Mesendoderm (in vitro differentiated cells): ENCODE results near the gene OR4M1. TPM values are rescaled to one million over a fixed set of nuclear protein-coding genes. Genes with fewer than 3 reads are reported as not detected.
"Not testable (repeated sequence)": the region's sequence is repeated elsewhere in the genome, so short reads cannot be mapped to it uniquely, and the experiment has no call there.

Source experiments
- DNase-seq: peaks from one replicate; pipeline ENCODE4 v3.0.0; 2013
- H2AK5ac ChIP-seq: 2 replicates; pipeline ENCODE4 v1.6.1; 2013; ENCODE audit warnings: low read length, inconsistent platforms
- H2BK120ac ChIP-seq: 2 replicates; pipeline ENCODE4 v1.6.1; 2013; ENCODE audit warnings: low read depth, mild to moderate bottlenecking, low read length, moderate library complexity, mixed read lengths
- H2BK15ac ChIP-seq: replicated peaks from 2 replicates; pipeline ENCODE4 v1.6.1; 2013; ENCODE audit warnings: low read depth, mild to moderate bottlenecking, moderate library complexity
- H2BK5ac ChIP-seq: 2 replicates; pipeline ENCODE4 v1.6.1; 2013; ENCODE audit warnings: low read length, inconsistent platforms
- H3K18ac ChIP-seq: 2 replicates; pipeline ENCODE4 v1.6.1; 2013; ENCODE audit warnings: mild to moderate bottlenecking, low read length, mixed read lengths
- H3K23ac ChIP-seq: one replicate; pipeline ENCODE4 v1.6.1; 2013; ENCODE audit warnings: low read length
- H3K27ac ChIP-seq: 2 replicates; pipeline ENCODE4 v1.5.1; 2013; ENCODE audit warnings: low read depth, mild to moderate bottlenecking, inconsistent platforms, low read length, moderate library complexity
- H3K27me3 ChIP-seq: 2 replicates; pipeline ENCODE4 v1.6.1; 2013; ENCODE audit warnings: low read length, control low read depth, mild to moderate bottlenecking, inconsistent platforms; ENCODE audit not compliant: insufficient read depth, poor library complexity
- H3K36me3 ChIP-seq: 2 replicates; pipeline ENCODE4 v1.6.1; 2013; ENCODE audit warnings: low read length, inconsistent platforms; ENCODE audit not compliant: control insufficient read depth, insufficient read depth
- H3K4ac ChIP-seq: one replicate; pipeline ENCODE4 v1.6.1; 2013; ENCODE audit warnings: low read depth, mild to moderate bottlenecking, low read length, moderate library complexity
- H3K4me1 ChIP-seq: 2 replicates; pipeline ENCODE4 v1.6.1; 2013; ENCODE audit warnings: low read depth, low read length, inconsistent platforms; ENCODE audit not compliant: control insufficient read depth
- H3K4me2 ChIP-seq: 2 replicates; pipeline ENCODE4 v1.6.1; 2013; ENCODE audit warnings: low read length
- H3K4me3 ChIP-seq: 2 replicates; pipeline ENCODE4 v1.5.1; 2013; ENCODE audit warnings: mild to moderate bottlenecking, low read length
- H3K56ac ChIP-seq: one replicate; pipeline ENCODE4 v1.6.1; 2013; ENCODE audit warnings: low read length
- H3K79me1 ChIP-seq: 2 replicates; pipeline ENCODE4 v1.6.1; 2013; ENCODE audit warnings: low read length, inconsistent platforms
- H3K79me2 ChIP-seq: 2 replicates; pipeline ENCODE4 v1.6.1; 2013; ENCODE audit warnings: mild to moderate bottlenecking, low read length; ENCODE audit not compliant: control insufficient read depth, insufficient read depth
- H3K9ac ChIP-seq: 2 replicates; pipeline ENCODE4 v1.6.1; 2013; ENCODE audit warnings: low read length, inconsistent platforms
- H4K5ac ChIP-seq: one replicate; pipeline ENCODE4 v1.6.1; 2013; ENCODE audit warnings: low read length
- H4K8ac ChIP-seq: one replicate; pipeline ENCODE4 v1.6.1; 2013; ENCODE audit warnings: low read depth, mild to moderate bottlenecking, control low read depth, low read length, moderate library complexity
- WGBS: extraction: QIAGEN DNeasy Blood & Tissue Kit; methylation state at CpG from one replicate; pipeline ENCODE4 v1.1.7; 2013; ENCODE audit warnings: low lambda C conversion rate, missing lambda C conversion rate; ENCODE audit not compliant: insufficient coverage; ENCODE audit errors: extremely low coverage; 5-methylcytosine and 5-hydroxymethylcytosine counted together
- polyA plus RNA-seq, 2 experiments: library from polyadenylated mRNA; stranded (reverse); fragments of 200-250 nt; gene quantifications; one replicate each; pipeline ENCODE4 v1.2.3, GENCODE V29; 2013

The OR4M1 gene, protein sequence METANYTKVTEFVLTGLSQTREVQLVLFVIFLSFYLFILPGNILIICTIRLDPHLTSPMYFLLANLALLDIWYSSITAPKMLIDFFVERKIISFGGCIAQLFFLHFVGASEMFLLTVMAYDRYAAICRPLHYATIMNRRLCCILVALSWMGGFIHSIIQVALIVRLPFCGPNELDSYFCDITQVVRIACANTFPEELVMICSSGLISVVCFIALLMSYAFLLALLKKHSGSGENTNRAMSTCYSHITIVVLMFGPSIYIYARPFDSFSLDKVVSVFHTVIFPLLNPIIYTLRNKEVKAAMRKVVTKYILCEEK
- polyA plus RNA-seq (2013, experiment 1 of 2), result not detected
- not detected for polyA plus RNA-seq (2013, experiment 2 of 2)

- H3K27ac ChIP-seq, H3K79me1 ChIP-seq, H3K79me2 ChIP-seq, H3K27me3 ChIP-seq, H2BK120ac ChIP-seq, H3K23ac ChIP-seq, H2BK5ac ChIP-seq, H3K36me3 ChIP-seq, DNase-seq, H4K8ac ChIP-seq, H2AK5ac ChIP-seq, H3K18ac ChIP-seq, H4K5ac ChIP-seq, H3K4me1 ChIP-seq, H3K4me2 ChIP-seq, H3K4ac ChIP-seq, H3K56ac ChIP-seq, H3K9ac ChIP-seq, H3K4me3 ChIP-seq, H2BK15ac ChIP-seq: not testable (repeated sequence)
- no CpG with 5 or more reads among the region's 1 CpG for WGBS
Observed at GRCh38 chr14:19773204-19773603, at the start of gene OR4M1. Gene OR4M1, plus strand, starts transcription at chr14:19773504. Its CDS starts 6,819 bp downstream, at chr14:19780323.

DNA sequence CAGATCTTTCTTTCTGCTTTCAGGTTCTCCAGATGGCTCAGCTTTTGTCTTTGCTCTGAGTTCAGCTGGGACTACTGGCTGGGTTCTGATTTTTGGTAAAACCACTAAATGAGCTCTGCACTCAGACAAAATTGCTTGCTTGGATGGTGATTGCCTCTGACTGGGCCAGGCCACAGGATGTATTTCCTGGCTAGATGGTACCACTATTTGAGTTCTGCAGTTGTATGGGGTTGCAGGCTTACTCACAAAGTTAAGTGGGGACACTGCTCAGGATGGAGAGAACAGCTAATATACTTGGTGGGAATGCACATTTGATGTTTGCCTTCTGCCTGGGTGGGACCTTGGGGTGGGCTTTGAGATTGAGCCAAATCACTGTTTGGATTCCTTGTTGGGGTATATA is 43.9 kb upstream of the OR4M1 start:
- H3K27me3 ChIP-seq, result no peaks in the 10 kb centered on the region
- H3K4ac ChIP-seq, result no peak overlapping the region
- H3K79me2 ChIP-seq, result no peaks in the 10 kb centered on the region
- no peak overlapping the region for H2BK5ac ChIP-seq
- no peak overlapping the region for H4K8ac ChIP-seq
- no peak overlapping the region for H2AK5ac ChIP-seq
- no peaks in the 10 kb centered on the region for H3K36me3 ChIP-seq
- DNase-seq, result no peak
- H3K27ac ChIP-seq, result no peak overlapping the region
- no peak overlapping the region for H3K9ac ChIP-seq
- H3K18ac ChIP-seq, result no peak overlapping the region
- no peak overlapping the region for H2BK15ac ChIP-seq
- H3K79me1 ChIP-seq, result no peaks in the 10 kb centered on the region
- H3K56ac ChIP-seq, result no peak overlapping the region
- H2BK120ac ChIP-seq, result no peak overlapping the region
- no peak overlapping the region for H3K4me2 ChIP-seq
- H3K23ac ChIP-seq, result no peak overlapping the region
- H4K5ac ChIP-seq, result no peak overlapping the region
- H3K4me3 ChIP-seq, result no peak overlapping the region
- no peaks in the 10 kb centered on the region for H3K4me1 ChIP-seq

- Histone ChIP-seq H3K79me2 (no peaks in the 10 kb centered on the region), H3K56ac (no peak overlapping the region), H3K27ac (no peak overlapping the region), H4K5ac (no peak overlapping the region), H2BK5ac (no peak overlapping the region), H3K4me1 (no peaks in the 10 kb centered on the region), H3K18ac (no peak overlapping the region), H2BK120ac (no peak overlapping the region), H3K79me1 (no peaks in the 10 kb centered on the region), H3K4me2 (no peak overlapping the region), H3K9ac (no peak overlapping the region), H3K4me3 (no peak overlapping the region), H2AK5ac (no peak overlapping the region), H3K23ac (no peak overlapping the region), H2BK15ac (no peak overlapping the region), H3K36me3 (no peaks in the 10 kb centered on the region), H4K8ac (no peak overlapping the region), H3K27me3 (no peaks in the 10 kb centered on the region), H3K4ac (no peak overlapping the region)
- no CpG with 5 or more reads among the region's 2 CpGs for WGBS
- no peak for DNase-seq
Observed at GRCh38 chr14:19729763-19730162, 43.5 kb upstream of the OR4M1 start.

DNA sequence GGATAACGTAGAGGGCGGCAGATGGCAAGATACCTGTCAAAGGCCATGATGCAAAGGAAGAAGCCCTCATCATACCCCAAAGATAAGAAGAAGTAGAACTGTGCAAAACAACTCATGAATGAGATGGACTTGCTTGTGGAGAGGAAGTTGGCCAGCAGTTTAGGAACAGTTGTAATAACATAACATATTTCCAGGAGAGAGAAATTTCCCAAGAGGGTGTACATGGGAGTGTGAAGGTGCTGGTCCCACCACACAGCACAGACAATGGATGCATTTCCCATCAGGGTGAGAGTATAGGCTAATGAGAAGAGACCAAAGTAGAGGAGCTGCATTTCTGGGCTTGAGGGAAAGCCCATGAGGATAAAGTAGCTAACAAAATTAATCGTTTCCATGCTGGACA is 39.4 kb upstream of the OR4M1 start:
- not testable (repeated sequence) for H3K27me3 ChIP-seq, H3K56ac ChIP-seq, H2BK15ac ChIP-seq, H3K4me3 ChIP-seq, H4K5ac ChIP-seq, H3K27ac ChIP-seq, H2BK120ac ChIP-seq, H3K23ac ChIP-seq, H3K4me1 ChIP-seq, H3K36me3 ChIP-seq, H3K9ac ChIP-seq, H3K18ac ChIP-seq, H3K79me2 ChIP-seq, H4K8ac ChIP-seq, DNase-seq, H2BK5ac ChIP-seq, H3K79me1 ChIP-seq, H3K4ac ChIP-seq, H2AK5ac ChIP-seq, H3K4me2 ChIP-seq
- no CpG with 5 or more reads among the region's 3 CpGs for WGBS

DNA sequence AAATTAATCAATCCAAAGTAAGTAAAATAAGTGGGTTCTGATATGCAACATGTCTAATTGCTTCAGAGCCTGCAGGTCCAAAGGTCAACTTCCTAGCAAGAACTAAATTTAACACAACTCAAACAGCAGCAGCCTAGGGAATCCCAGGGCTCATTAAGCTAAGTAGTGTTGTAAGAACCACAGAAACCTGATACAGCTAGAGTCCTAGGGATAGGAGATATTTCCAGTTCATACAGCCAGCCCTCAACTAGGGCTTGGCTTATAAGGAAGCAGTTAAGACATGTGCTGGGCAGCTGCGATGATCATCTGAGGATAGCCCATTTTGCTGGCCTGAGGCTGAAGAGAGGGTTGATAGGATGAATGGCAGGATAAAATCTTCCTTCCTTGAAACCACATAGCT is 30.0 kb upstream of the OR4M1 start, which contains the start of gene OR4Q3:
OR4Q3 (plus strand) TSS at position 316 of the 400 bp plus-strand sequence.
- H3K79me2 ChIP-seq, result no peaks in the 10 kb centered on the region
- H3K9ac ChIP-seq, result no peak within 1 kb of the TSS
- H3K27ac ChIP-seq, result no peak within 1 kb of the TSS
- no peak within 1 kb of the TSS for H3K18ac ChIP-seq
- H3K4me3 ChIP-seq, result no peak within 1 kb of the TSS
- H3K36me3 ChIP-seq, result no peaks in the 10 kb centered on the region
- no peaks in the 10 kb centered on the region for H3K27me3 ChIP-seq
- H3K23ac ChIP-seq, result no peak within 1 kb of the TSS
- no peak for DNase-seq
- H3K56ac ChIP-seq, result no peak within 1 kb of the TSS
- H2BK120ac ChIP-seq, result no peak within 1 kb of the TSS
- H2BK15ac ChIP-seq, result no peak within 1 kb of the TSS
- H3K4me2 ChIP-seq, result no peak within 1 kb of the TSS
- H3K79me1 ChIP-seq, result no peaks in the 10 kb centered on the region
- no CpG with 5 or more reads among the region's 1 CpG for WGBS
- no peaks in the 10 kb centered on the region for H3K4me1 ChIP-seq
- H2BK5ac ChIP-seq, result no peak within 1 kb of the TSS
- no peak within 1 kb of the TSS for H3K4ac ChIP-seq
- H4K8ac ChIP-seq, result no peak within 1 kb of the TSS
- H2AK5ac ChIP-seq, result no peak within 1 kb of the TSS
- no peak within 1 kb of the TSS for H4K5ac ChIP-seq

DNA sequence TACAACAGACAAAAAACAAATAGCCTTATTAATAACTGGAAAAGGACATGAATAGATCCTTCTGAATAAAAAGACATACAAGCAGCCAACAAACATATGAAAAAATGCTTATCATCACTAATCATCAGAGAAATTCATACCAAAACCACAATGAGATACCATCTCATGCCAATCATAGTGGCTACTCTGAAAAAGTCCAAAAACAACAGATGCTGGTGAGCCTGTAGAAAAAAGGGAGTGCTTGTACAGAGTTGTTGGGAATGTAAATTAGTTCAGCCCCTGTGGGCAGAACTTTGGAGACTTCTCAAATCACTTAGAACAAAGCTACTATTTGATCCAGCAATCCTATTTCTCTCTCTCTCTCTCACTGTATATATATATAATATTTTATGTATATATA is 21.0 kb upstream of the OR4M1 start:
- not testable (repeated sequence) for H3K9ac ChIP-seq, H3K56ac ChIP-seq, H4K5ac ChIP-seq, H3K79me2 ChIP-seq, H3K4me3 ChIP-seq, H2AK5ac ChIP-seq, H3K27me3 ChIP-seq, H3K36me3 ChIP-seq, H2BK15ac ChIP-seq, H3K79me1 ChIP-seq, H3K4me2 ChIP-seq, H4K8ac ChIP-seq, H2BK5ac ChIP-seq, H3K4ac ChIP-seq, H3K27ac ChIP-seq, H2BK120ac ChIP-seq, DNase-seq, H3K23ac ChIP-seq, H3K4me1 ChIP-seq, H3K18ac ChIP-seq
